Measurements from ENCODE around the gene BTBD1.
A peak's percentile ranks its signal among the peaks of the same experiment; 100 is the strongest.

BTBD1 gene

DNA sequence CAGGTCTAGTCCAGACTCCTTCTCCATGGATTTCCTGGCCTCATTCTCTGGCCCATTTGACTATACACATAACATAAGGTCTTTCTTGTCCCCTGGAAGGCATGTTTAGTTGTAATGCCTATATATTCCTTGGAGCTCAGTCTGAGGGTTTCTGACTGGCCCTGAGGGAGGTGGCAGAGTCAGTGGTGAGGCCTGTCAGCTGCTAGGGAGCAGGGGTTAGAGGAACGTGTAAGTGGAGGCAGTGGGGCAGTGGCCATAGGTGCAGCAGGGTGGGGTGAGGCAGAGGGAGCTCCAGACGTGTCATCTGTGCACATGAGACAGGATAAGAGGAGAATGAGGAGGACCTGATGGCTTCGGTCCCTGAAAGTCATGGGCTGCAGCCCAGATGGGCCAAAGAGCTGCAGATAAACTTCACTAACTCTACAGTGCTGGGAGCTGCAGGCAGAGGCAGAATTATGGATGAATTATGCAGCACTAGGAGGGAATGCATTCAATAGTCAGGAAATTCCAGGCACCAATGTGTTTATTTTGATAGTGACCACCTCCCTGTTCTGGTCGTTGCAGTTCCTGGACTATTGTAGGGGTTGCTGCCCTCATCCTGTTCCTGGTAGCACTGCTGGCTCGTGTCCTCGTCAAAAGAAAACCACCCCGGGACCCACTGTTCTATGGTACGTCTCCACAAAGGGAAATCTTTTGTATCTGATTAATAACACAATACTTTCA is 45.3 kb upstream of the BTBD1 start:
- TF ChIP-seq, protein P1, sequence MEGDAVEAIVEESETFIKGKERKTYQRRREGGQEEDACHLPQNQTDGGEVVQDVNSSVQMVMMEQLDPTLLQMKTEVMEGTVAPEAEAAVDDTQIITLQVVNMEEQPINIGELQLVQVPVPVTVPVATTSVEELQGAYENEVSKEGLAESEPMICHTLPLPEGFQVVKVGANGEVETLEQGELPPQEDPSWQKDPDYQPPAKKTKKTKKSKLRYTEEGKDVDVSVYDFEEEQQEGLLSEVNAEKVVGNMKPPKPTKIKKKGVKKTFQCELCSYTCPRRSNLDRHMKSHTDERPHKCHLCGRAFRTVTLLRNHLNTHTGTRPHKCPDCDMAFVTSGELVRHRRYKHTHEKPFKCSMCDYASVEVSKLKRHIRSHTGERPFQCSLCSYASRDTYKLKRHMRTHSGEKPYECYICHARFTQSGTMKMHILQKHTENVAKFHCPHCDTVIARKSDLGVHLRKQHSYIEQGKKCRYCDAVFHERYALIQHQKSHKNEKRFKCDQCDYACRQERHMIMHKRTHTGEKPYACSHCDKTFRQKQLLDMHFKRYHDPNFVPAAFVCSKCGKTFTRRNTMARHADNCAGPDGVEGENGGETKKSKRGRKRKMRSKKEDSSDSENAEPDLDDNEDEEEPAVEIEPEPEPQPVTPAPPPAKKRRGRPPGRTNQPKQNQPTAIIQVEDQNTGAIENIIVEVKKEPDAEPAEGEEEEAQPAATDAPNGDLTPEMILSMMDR (IDR thresholded peaks at IDR 0.05; ENCODE audit: extremely low read depth, insufficient read depth, missing control alignments) = no peak
- no peak for DNase-seq (ENCODE audit: low spot score)
- in situ Hi-C loops (cut with MboI; ENCODE audit: low pct_unique_long_range_greater_than_20kb, low sequenced_read_pairs, unreplicated experiment) = no loop called here

DNA sequence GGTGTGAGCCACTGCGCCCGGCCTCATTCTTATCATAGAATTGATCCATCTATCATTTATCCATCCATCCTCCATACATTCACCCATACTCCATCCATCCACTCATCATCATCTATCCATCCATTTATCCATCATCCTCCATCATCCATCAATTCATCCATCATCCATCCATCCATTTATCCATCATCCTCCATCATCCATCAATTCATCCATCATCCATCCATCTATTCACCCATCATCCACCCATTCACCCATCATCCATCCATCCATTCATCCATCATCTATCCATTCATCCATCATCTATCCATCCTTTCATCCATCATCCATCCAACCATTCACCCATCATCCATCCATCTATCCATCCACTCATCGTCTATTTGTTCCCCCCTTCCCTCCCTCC is 44.1 kb upstream of the BTBD1 start:
- DNase-seq (ENCODE audit: low spot score) = no peak
- TF ChIP-seq, protein P1 (IDR thresholded peaks at IDR 0.05; ENCODE audit: extremely low read depth, insufficient read depth, missing control alignments) = no peak
- in situ Hi-C loops (cut with MboI; ENCODE audit: low pct_unique_long_range_greater_than_20kb, low sequenced_read_pairs, unreplicated experiment) = no loop called here

DNA sequence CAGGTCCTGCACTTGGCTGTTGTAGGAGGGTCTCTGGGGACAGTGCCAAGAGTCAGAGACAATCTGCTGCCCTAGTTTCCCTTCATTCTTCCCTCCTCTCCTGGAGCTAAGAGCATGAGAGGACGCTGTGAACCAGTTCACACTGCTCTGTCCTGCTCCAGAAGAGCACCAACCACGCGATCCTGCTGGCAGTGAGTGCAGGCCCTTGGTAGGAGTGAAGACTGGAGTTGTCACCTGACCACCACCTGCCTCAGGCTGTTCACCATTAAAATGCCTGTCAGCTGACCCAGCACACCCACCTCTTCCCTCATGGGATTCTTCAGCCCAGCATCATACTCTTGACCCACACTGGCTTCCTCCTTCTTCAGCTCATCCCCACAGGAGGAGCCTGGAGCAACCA is 43.3 kb upstream of the BTBD1 start:
- TF ChIP-seq, protein P1 (IDR thresholded peaks at IDR 0.05; ENCODE audit: extremely low read depth, insufficient read depth, missing control alignments) = no peak
- DNase-seq (ENCODE audit: low spot score) = no peak
- in situ Hi-C loops (cut with MboI; ENCODE audit: low pct_unique_long_range_greater_than_20kb, low sequenced_read_pairs, unreplicated experiment) = no loop called here

DNA sequence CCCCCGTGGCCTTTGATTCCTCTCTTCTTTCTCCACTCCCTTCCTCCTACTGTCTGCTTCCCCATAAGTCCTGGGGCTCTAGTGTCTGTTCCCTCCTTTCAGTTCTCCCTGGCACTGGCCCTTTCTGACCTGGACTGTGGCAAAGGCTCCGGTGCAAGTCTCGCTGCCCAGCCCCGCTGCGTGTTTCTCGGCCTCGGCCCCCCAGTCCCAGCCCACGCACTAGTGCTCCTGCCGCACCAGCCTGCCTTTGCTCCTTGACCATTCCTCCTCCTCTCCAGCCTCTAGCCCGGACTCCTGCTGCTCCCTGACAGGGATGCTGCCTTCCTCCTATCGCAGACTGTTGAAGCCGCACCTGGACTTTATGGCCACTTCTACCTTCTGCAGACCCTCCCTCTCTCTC is 42.5 kb upstream of the BTBD1 start:
- no peak for DNase-seq (ENCODE audit: low spot score)

DNA sequence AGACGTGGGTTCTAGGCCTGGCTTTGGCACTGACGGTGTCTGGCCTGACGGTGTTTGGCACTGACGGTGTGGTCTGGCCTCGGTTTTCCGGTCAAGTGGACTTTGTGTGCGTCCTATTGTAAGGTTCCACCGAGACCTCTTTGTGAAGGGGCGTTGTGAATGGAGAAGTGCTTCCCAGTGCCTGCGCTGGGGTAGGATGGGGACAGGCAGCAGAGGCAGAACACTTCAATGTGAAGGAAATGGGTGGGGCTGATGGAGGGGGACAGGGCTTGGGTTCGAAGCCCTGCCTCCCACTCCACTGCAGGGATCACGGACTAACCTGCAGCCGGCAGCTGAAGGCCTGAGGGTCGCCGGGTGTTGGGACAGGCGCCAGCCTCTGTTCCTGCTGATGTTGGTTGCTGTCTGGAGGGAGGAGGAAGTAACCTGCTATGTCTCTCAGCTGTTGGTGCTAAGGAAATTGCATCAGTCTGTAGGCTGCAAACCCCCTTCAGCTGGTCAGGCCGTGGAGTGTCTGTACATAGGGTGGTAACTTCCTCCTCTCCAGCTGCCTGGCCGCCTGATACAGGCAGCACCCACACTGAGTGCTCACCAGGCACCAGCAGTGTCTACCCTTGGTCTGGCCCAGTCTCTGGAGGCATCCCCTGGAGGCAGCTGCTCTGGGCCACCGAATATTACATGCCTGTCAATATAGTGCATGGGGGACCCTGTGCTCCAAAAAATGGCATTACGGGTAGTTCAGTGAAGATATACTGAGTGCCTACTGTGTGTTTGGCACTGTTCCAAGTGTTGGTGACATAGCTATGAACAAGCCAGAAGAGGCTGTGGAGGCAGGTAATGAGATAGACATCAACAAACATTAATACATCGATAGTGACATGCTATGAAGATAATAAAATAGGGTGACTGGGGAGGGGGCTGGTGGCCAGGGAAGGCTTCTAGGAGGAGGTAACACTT is 41.5 kb upstream of the BTBD1 start:
- peak; percentile 65 for DNase-seq (ENCODE audit: low spot score)
- TF ChIP-seq, protein P1 (IDR thresholded peaks at IDR 0.05; ENCODE audit: extremely low read depth, insufficient read depth, missing control alignments) = no peak
- in situ Hi-C loops (cut with MboI; ENCODE audit: low pct_unique_long_range_greater_than_20kb, low sequenced_read_pairs, unreplicated experiment) = no loop called here

More for the DNA sequence above, 42.5 kb upstream of the BTBD1 start:
- TF ChIP-seq, protein P1 (IDR thresholded peaks at IDR 0.05; ENCODE audit: extremely low read depth, insufficient read depth, missing control alignments) = no peak
- in situ Hi-C loops (cut with MboI; ENCODE audit: low pct_unique_long_range_greater_than_20kb, low sequenced_read_pairs, unreplicated experiment) = no loop called here

DNA sequence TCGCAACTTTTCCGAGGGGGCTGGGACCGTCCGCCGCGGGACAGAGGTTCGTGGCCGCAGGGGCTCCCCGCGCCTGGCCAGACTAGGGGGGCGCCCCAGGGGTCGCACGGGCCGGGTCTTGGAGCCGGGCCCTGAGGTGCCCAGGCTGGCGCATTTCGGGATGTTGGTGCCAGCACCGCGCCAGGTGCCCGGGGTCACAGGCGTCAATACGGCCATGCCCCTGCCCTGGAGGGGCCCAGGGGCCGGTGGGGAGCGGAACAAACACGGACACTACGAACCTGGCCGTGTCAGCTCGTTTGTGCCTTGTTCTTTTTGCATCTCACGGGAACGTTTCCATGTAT is 40.8 kb upstream of the BTBD1 start:
- no peak for DNase-seq (ENCODE audit: low spot score)
- TF ChIP-seq, protein P1 (IDR thresholded peaks at IDR 0.05; ENCODE audit: extremely low read depth, insufficient read depth, missing control alignments) = no peak
- in situ Hi-C loops (cut with MboI; ENCODE audit: low pct_unique_long_range_greater_than_20kb, low sequenced_read_pairs, unreplicated experiment) = no loop called here

Data from GM13977 (cell line).